SIG-M5 (cell line): ENCODE results near the gene KLHL11.

Experiments used
- DNase-seq: peaks from one replicate; lab custom pipeline; 2025; lab: John Stamatoyannopoulos, UW

Gene KLHL11, protein sequence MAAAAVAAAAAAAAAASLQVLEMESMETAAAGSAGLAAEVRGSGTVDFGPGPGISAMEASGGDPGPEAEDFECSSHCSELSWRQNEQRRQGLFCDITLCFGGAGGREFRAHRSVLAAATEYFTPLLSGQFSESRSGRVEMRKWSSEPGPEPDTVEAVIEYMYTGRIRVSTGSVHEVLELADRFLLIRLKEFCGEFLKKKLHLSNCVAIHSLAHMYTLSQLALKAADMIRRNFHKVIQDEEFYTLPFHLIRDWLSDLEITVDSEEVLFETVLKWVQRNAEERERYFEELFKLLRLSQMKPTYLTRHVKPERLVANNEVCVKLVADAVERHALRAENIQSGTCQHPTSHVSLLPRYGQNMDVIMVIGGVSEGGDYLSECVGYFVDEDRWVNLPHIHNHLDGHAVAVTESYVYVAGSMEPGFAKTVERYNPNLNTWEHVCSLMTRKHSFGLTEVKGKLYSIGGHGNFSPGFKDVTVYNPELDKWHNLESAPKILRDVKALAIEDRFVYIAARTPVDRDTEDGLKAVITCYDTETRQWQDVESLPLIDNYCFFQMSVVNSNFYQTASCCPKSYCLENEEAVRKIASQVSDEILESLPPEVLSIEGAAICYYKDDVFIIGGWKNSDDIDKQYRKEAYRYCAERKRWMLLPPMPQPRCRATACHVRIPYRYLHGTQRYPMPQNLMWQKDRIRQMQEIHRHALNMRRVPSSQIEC

GRCh38 chr17:41864836-41865595 is at the start of gene KLHL11:
KLHL11 (minus strand) TSS chr17:41865423; CDS start chr17:41865370, 53 bp downstream.
- DNase-seq: peak; percentile 62

DNA sequence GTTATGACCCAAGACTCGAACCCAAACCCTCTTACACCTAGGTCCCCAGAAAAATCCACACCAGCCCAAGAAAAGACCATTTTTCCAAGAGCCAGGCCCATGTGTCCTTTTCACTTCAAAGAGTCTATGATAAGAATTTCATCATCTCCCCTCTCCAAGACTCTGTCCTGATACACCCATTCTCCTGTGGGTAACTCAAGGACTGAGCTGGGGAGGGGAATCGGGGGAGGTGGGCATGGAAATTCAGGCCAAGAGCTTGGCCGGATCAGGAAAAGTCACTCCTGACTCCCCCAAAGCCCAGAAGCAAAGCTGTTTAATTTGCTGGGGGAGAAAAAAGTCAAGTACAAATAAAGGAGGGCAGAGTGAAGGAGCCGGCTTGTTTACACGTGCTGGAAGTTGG is 49.8 kb upstream of the KLHL11 start:
- no peak for DNase-seq

DNA sequence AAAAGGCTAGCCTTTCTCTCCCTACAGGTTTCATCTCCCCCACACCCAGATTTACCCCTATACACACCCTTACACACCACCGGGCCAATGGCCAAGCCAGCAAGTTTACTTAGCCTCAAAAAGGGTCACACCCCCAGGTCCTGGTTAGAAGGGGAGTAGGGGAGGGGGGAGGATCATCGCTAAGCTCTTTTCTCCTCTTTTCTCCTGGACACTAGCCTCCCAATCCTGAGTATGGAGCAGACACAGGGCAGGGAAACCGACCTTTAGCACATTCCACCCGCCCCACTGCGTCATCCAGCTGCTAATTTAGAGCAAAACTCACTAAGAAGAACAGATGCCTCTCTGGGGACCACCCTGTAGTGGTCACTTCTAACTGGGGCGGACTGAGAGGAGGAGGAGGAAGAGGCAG is 49.1 kb upstream of the KLHL11 start:
- DNase-seq: no peak

DNA sequence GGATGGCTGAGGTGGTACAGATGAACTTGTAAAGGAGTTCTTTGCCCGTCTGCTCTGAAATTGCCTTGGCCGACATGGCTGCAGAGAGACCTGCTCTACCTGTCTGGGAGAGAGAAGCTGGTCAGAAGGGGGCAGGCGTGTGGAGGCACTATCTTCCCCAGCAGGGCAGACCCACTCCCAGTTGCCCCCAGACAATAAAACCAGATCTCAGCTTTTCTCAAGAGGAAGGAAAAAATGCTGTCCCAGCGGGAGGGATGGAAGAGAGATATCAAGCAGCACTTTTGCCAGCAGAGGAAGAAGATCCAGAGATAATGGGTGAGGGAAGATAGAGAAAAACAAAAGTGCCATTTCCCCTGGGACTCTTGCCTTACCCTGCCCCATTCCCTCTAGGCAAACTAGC is 48.6 kb upstream of the KLHL11 start:
- DNase-seq: no peak

DNA sequence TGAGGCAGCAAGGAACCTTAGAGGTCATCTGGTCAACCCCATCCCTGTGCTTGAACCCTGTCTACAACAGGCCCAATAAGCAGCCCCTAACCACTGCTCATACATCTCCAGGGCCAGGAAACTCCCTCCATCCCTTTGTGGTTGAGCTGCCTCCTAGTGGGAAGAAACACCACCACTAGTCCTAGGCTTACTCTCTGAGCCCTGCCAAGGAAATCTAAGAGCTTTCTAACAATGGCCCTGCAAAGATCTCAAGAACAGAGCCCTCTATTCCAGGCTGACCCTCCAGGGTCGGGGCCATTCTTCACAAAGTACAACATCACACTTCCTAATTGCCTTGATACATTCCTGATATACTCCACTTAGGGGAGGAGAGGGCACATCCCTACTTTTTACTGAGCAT is 47.7 kb upstream of the KLHL11 start:
- DNase-seq: no peak

- DNase-seq: no peak
Measured at GRCh38 chr17:41910701-41911391, 45.6 kb upstream of the KLHL11 start.

DNA sequence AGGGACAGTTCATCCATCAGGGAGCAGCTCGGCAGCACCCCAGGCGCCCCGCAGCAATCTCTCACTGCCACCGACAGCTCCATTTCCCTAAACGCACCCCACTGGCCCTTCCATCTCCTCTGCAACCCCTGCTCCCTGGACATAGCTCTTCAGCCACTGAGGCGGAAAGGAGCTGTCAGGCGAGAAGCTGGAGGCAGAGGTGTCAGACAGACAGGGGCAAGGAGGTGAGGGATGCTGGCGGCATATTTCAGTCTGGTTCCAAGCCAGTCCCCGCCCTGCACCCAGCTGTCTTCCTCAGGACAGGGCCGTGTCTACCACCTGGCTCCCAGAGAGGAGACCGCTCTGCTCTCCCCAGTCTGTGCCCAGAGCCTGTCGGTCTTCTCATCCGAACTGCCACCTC is 43.9 kb upstream of the KLHL11 start:
- no peak for DNase-seq

GRCh38 chr17:41907633-41908539 is 42.7 kb upstream of the KLHL11 start:
- no peak for DNase-seq

- no peak for DNase-seq
Measured at GRCh38 chr17:41907185-41907556, 41.9 kb upstream of the KLHL11 start.

DNA sequence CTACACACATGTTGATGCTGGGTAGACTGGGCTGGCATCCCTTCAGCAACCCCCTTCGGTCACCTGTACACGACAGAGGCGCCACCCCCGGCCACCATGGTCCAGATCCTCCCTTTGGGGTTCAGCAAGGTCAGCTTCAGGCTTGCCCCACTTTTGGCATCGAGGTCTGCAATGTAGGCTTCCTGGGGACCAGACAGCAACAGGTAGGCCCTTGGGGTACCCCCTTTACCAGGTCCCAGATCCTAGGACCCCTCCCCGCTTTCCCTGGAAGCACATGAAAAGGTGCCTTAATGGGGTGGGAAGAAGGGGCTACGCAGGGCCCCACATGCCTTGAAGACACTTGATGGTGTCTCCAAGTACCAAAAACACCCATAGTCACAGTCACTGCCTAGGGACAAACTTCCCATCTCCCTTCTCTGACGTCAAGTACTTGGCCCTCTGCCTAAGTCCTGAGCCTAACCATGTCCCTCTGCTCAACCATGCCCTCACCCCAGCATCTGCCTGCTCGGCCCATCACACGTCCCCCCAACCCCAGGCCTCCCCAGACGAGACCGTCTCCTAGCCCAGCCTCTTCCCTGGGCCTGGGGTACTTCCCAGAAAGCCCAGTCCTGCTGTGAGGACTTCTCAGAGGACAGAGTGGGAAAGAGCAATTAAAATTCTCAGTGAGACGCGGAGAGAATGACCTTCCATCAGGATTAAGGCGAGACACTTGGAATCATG is 41.4 kb upstream of the KLHL11 start:
- DNase-seq: no peak

GRCh38 chr17:41905172-41905571 is 39.9 kb upstream of the KLHL11 start:
- DNase-seq: no peak

- no peak for DNase-seq
Measured at GRCh38 chr17:41904242-41904841, 39.1 kb upstream of the KLHL11 start.

GRCh38 chr17:41901646-41902045 is 36.4 kb upstream of the KLHL11 start:
- no peak for DNase-seq

GRCh38 chr17:41896726-41897125 is 31.5 kb upstream of the KLHL11 start:
- no peak for DNase-seq

DNA sequence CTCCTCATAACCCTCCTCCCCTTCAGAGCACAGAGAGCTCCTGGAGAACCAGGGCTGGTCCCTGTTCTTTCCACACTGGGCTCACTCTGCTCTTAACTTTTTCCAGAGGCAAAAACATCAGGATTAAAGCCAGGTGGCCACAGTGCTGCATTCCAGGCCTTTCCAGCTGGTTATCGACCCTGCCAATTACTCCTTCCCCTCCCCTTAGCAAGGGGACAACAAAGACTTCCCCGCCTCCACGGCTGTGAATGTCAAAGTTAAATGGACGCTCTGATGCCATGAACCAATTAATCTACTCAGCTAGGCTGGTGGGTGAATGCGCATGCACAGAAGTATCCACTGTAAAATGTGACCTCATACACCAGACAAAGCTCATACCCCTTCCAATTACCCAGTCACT is 30.4 kb upstream of the KLHL11 start:
- DNase-seq: no peak

DNA sequence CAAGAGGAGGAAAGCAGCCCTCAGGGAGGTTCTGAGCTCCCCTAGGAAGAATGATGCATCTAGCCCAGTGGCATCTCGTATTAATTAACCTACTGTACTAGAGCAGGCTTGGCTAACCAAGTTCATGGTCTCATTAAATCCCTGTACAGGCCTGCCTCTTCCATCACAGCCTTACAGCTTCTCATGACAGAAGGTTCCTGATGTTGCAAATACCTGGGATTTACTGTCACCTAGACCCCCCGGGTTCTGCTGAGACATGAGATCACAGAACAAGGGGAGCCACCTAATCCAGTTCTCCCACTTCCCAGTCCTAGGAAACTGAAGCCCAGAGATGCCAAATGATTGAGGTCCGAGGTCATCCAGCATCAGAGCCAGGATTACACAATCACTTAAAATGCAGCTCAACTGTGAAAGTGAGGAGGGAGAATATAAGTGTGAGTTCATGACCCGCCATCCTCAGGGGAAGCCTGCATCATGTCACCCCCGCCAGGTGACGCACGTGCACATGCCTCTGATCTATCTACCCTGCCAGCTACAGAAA is 29.6 kb upstream of the KLHL11 start:
- DNase-seq: no peak

GRCh38 chr17:41893384-41893783 is 28.2 kb upstream of the KLHL11 start:
- no peak for DNase-seq

- DNase-seq: no peak
Measured at GRCh38 chr17:41892021-41892376, 26.8 kb upstream of the KLHL11 start.

DNA sequence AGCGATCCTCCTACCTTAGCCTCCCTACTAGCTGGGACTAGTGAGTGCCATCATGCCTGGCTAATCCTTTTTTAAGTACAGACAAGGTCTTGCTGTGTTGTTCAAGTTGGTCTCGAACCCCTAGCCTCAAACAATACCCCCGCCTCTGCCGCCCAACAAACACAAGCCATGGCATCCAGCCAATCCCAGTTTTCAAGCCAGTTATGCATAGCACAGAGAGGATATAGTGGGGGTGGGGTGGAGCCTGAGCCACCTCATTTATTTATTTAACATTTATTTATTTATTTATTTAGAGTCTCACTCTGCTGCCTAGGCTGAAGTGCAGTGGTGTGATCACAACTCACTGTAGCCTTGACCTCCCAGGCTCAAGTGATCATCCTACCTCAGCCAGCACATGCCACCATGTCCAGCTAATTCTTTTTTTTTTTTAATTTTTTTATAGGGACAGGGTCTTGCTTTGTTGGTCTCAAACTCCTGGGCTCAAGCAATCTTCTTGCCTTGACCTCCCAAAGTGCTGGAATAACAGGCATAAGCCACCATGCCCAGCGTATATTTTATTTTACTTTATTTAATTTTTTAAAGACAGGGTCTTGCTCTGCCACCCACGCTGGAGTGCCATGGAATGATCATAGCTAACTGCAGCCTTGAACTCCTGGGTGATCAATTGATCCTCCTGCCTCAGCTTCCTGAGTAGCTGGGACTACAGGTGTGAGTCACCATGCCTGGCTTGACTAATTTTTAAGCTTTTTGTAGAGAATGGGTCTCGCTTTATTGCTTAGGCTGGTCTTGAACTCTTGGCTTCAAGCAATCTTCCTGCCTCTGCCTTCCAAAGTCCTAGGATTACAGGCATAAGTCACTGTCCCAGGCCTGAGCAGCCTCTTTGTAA is 26.2 kb upstream of the KLHL11 start:
- no peak for DNase-seq
